ENCODE measurements around the gene LDB3.

- TF ChIP-seq USF2 (IDR thresholded peaks at IDR 0.05; ENCODE audit: low read depth, low read length) (no peak), CTCF (conservative IDR thresholded peaks at IDR 0.05; ENCODE audit: low read depth, low read length) (no peak), SMC3 (IDR thresholded peaks at IDR 0.05; ENCODE audit: low read depth, low read length) (no peak), MAZ (IDR thresholded peaks at IDR 0.05; ENCODE audit: borderline replicate concordance, low read depth, low read length) (no peak), MXI1 (IDR thresholded peaks at IDR 0.05; ENCODE audit: borderline replicate concordance, low read depth, low read length) (no peak), RFX5 (IDR thresholded peaks at IDR 0.05; ENCODE audit: low read depth, low read length) (no peak), FOS (IDR thresholded peaks at IDR 0.05; ENCODE audit: low read depth, low read length) (no peak), POLR2A (IDR thresholded peaks at IDR 0.05; ENCODE audit: low read depth, low read length) (no peak), RCOR1 (IDR thresholded peaks at IDR 0.05; ENCODE audit: insufficient replicate concordance, low read length) (no peak), CHD1 (IDR thresholded peaks at IDR 0.05; ENCODE audit: low read depth, low read length) (no peak)
Measured at GRCh38 chr10:86708068-86708782, 39.9 kb downstream of the LDB3 start.

All from IMR-90 (cell line).